GM15510 (cell line): ENCODE results near the gene SPDEF.

Source experiments
- POLR2A ChIP-seq: IDR thresholded peaks from 3 replicates; pipeline ENCODE4 v1.6.1; 2011; ENCODE audit warnings: borderline replicate concordance; ENCODE audit not compliant: insufficient read length; ENCODE audit errors: extremely low read depth

Gene SPDEF

DNA sequence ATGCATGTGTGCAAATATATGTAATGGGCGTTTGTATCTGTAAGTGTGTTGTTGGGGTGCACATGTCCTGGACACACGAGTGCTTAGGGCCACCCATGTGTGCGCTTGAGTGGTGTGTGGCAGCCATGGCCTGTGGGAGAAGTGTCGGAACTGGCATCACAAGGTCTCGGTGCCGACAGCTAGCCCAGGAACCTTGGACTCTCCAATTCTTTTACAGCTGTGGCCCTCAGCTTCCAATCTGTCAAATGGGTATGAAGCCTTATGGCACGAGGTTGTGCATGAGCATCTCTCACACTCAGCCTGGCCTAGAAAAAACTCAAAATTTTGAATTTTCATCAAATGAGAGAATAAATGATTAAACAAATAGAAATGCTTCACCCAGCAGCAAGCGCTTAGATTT is 42.0 kb downstream of the SPDEF start:
- TF ChIP-seq POLR2A = no peak

DNA sequence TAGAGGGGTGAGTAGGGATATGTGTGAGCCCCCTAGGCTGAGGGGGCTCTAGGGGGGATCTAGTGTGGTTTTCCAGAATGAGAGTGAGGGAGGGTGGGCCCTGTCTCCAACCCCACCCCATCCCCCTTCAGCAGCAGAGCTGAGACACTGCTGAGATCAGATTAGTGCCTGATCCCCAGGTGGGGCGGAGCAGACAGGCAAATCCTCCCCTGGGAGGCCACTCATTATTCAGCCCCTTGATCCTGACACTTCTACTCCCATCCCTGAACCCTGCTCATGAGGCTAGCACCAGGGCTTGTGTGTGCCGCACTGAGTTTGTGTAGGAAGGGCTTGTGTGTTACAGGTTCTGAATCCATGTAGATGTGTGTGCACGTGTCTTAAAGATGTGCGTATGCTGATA is 42.5 kb downstream of the SPDEF start:
- no peak for TF ChIP-seq POLR2A

DNA sequence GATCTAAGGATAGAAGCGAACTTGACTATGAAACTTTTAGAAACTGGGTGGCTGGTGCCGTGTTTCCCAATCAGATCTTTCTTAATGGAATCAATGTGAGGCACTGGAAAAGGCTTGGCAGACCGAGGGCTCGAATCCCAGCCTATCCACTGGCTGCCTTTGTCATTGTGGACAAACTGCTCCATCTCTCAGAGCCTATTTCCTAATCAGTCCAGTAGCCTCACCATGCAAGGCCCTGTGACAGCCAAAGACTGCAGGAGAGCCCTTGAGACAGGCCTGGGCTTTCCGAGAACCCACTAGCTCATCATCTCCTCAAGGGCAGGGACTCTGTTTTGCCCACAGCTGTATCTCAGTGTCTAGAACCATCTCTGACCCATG is 43.4 kb downstream of the SPDEF start:
- no peak for TF ChIP-seq POLR2A

DNA sequence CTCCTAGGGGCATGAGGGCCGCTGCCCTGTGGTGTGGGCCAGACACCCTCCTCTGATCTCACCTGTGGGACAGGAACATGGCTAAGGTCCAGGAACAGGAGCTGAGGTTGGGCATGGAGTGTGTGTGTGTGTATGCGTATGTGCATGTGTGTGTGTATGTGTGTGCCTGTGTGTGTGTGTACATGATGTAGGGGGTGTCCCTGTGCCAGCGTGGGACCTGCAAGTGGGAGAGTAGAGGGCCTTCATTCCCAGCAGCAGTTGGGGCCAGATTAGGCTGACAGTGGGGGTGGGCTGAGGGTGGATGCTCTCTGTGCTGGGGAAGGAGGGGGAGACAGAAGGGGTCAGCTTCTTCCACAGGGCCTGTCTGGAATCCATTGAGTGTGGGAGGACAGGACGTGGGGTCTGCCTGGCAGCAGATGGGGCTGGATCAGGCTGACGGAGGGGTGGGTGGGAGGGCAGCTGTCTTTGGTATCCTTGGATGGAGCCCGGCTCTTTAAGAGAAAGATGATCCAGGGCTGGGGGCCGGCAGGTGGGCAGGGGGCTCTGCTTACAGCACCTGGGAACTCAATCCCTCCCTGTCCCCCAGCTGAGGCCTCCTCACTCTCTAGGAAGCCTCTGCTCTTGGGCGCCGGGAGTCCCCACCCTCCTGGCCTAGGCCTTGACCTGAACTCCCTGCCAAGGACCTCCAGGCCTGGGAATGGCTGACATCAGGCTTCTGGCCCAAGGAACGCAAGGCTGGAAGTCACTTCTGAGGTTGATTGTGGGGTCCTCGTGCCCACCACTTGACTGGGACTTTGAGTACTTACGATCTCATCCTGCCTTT is 44.0 kb downstream of the SPDEF start:
- TF ChIP-seq POLR2A = no peak

DNA sequence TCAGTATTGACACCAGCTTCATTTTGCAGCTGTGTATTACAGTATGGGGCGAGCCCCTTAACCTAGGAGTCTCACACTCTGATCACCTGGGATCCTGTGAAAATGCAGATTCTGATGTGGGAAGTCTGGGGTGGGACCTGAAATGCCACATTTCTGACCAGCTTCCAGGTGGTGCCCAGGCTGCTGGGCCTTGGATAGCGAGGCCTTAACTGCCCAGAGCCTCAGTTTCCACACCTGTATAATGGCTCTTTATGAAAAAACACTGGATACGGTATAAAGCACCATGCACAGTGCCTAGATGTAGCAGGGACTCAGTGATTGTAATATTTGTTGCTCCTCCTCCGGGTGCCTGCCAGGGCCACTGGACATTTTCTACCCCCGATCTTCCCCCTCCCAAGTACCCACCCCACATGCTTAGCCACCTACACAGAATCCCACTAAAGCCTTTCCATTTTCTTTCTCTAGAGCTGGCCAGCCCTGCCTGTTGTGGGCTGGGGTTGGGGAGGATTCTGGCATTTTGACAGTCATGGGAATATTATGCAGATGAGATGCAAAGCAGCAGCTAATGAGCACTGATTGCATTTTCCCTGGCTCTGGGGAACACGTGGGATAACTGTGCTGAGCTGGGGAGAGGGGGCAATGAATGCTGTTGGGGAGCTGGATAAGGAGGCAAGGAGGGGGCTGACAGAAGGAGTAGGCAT is 44.8 kb downstream of the SPDEF start:
- no peak for TF ChIP-seq POLR2A

DNA sequence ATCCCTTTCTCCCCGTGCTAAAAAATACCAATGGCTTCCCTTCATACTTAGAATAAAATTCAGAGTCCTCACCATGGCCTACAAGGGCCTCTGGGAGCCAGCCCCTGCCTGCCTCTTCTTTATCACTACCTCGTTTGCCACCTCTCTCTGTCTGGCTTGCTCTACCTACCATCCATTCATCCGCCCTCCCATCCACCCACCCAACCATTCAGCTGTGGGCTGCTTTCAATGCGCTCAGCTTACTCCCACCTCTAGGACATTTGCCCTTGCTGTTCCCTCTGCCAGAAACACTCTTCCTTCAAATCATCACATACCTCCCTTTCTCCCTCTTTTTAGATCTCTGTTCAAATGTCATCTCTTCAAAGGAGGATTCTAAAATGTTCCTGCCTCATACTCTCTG is 45.8 kb downstream of the SPDEF start:
- TF ChIP-seq POLR2A = no peak

DNA sequence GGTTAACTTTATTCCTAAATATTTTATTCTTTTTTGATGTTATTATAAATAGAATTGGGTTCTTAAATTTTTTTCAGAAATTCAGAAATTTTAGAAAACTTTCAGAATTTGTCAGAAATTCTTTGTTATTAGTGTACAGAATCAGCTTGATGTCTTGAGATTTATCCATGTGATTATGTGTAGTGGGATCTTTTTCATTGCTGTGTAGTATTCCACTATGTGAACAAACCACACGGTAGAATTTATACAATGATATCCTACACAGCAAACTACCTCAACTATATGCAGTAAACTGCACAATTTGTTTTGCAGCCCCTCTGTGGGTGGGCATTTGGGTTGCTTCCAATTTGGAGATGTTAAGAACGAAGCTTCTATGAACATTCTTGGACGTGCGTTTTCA is 46.3 kb downstream of the SPDEF start:
- TF ChIP-seq POLR2A = no peak

DNA sequence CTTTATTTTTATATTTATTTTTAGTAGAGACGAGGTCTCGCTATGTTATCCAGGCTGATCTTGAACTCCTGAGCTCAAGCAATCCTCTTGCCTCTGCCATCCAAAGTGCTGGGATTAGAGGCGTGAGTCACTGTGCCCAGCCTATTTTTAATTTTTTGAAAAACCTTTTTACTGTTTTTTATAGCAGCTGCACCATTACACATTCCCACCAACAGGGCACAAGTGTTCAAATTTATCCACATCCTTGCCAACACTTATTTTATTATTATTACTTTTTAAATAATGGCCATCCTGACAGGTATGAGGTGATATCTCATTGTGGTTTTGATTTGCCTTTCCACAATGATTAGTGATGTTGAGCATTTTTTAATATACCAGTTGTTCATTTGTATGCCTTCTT is 47.7 kb downstream of the SPDEF start:
- TF ChIP-seq POLR2A = no peak

DNA sequence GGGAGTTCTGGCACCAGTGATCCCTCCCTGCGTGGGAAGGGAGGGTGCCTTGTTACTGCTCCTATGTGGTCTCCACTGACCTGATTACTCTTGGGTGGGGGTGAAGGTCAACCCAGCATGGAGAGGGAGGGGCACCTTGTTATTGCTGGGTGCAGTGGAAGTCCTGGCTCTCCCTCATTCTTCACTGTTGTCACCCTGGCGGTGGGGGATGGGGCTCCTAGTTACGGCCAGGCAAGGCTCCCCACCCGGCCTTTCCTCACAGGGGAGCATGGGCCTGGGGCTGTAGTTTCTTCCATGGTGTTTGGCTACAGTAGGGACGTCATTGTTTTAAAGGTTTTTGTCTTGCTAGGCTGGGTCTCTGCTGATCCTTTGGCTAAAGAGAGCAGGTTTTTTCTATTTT is 49.4 kb downstream of the SPDEF start:
- no peak for TF ChIP-seq POLR2A

DNA sequence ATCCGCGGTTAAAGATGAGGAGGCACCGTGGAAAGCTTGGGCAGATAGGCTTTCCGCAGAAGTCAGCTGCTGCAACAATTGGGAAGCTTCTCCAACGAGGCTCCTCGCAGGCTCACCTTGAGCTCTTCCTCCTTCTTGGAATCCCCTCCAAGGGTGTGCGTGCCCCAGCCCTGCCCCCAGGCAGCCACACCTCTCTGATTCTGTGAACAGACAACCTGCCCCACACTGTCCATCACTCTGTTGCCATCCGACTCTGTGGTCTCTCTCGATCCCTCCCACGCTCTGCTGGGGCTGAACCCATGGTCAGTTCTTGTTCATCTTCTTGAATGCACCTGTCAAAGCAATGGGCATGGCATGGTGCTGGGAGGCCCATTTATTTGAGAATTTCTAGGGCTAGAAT is 58.7 kb downstream of the SPDEF start:
- TF ChIP-seq POLR2A = no peak

DNA sequence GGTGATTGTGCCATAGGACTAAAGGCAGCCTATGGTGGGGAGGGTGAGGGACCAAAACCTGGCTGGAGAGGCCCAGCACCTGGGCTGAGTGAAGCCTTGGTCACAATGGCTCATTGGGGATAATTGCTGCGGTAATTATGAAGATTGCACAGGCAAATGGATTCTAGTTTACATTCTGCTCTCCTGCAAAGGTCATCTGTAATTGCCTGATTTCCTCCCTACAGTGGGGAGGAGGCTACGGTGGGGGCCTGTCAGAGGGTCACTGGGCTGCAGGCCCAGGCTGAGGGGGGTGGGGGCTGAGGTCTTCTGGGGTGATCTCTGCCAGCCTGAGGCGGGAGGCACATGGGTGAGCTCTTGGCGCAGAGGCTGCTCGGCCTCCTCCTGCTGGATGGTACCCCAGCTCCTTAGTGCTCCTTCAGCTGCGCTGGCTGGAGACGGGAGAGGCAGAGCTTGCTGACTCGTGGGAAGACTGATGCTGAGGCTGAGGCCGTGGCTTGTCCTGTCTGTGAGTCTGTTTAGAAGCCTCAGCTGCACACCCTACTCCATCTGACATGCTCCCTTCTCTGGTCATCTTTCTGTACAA is 59.9 kb downstream of the SPDEF start:
- TF ChIP-seq POLR2A = no peak

DNA sequence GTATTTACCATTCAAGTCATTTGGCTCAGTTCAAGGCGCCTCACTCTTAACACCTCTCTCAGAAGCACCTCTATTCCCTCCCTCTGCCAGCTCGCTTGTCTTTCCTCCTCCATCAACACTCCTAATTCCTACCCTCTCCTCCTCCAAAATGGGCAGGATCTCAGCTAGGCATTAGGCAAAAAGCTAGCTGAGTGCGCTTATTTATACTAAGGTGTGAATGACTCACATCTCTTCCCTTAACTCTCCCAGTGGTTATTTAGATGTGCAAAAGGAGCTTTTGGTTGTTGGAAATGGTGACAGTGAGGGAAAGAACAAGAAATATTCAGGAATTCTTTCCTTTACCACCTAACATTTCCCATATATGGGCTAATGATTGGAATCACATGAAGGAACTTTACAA is 61.2 kb downstream of the SPDEF start:
- TF ChIP-seq POLR2A = no peak

DNA sequence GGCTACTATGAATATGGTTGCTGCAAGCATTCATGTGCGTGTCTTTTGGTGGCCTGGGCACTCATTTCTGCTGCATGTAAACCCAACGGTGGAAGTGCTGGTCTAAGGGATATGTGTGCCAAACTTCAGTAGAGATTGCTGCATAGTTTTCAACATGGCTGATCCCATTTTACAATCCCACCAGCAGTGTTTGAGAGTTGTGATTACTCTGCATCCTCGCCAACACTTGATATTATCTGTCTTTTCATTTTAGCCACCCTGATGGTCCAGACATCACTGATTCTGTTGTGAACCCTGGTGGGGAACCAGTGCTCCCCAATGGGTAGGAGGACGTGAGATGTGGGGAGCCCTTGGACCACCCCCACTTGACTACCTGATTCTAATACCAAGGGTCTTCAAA is 62.8 kb downstream of the SPDEF start:
- TF ChIP-seq POLR2A = no peak

DNA sequence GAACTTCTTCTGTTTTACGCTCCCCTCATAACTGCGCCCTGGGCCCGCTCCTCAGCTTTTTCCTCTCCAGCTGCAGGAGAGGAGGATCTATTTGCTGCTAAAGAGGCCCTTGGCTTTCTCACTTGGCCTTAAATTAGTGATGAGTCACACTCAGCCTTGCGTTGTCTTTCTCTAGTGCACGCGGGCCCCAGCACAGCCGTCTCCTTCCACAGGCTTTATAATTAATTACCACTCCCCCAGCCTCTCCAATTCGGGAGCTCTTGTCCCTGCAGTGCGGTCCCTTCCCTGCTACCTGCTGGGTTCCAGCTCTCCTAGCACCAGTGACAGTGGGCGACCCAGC is 65.1 kb downstream of the SPDEF start:
- no peak for TF ChIP-seq POLR2A

DNA sequence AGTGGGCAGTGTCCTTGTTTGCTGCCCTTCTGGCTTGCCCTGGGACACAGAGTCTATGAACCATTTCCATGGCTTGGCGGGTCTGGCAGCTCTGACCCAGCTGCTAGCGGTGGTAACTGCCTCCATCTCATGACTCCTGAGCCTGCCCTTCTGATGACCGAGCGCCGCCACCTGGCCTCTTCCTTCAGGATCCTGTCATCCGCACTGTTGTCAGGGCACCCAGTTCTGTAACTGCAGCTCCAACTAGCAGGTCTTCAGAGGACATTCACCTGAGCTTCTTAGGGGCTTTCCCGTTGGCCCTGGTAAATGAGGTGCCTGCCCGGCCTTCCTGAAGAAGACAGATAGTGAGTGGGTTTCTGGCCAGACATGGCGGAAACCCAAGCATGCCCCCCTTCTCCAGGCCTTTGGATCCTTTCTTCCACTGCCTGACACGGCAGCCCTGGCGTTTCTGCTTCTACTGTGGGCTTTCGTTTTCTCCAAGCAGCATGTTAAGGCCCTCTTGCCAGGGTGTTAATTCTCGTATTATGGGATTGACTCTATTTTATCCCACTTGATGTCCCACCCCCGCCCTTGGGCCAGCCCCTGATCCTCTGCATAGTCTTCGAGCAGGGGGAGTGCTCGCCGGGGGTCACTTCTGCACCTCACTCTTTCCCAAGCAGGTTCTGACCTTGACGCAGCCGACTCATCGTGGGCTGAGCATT is 65.6 kb downstream of the SPDEF start:
- TF ChIP-seq POLR2A = no peak
